ENCODE data around the gene RABGAP1. TPM values are rescaled to one million over a fixed set of nuclear protein-coding genes. Genes with fewer than 3 reads are reported as not detected.
A peak's percentile ranks its signal among the peaks of the same experiment; 100 is the strongest.

The RABGAP1 gene
- total RNA-seq, 4 donors from 2014 or later: 64.3 to 116 (median 79.5) TPM

- no peak for DNase-seq (ENCODE audit: extremely low spot score)
- Histone ChIP-seq H3K4me3 (no peak overlapping the region), H3K4me1 (peaks cover 0 to 59% (median 53%) of the 10 kb centered on the region in 4 donors), H3K36me3 (peaks cover 0 to 9% (median 3%) of the 10 kb centered on the region in 4 donors), H3K27me3 (no peaks in the 10 kb centered on the region), H3K9me3 (no peaks in the 10 kb centered on the region), H3K27ac (replicated peaks in 1 of 4) (peak overlapping the region in 3 of 4 donors; percentile 25 to 76 (median 67))
- intact Hi-C loops (cut with DNase I): no loop called here
- WGBS: 90% methylated on average over 5 of the region's 5 CpGs
- TF ChIP-seq POLR2AphosphoS5 (IDR thresholded peaks at IDR 0.05): no peak
- TF ChIP-seq POLR2A (IDR thresholded peaks at IDR 0.05; ENCODE audit: low read depth): no peak
- TF ChIP-seq CTCF (IDR thresholded peaks at IDR 0.05): no peak
- TF ChIP-seq EP300 (IDR thresholded peaks at IDR 0.05): no peak
Observed at GRCh38 chr9:123043081-123043939, 102.5 kb downstream of the RABGAP1 start.

GRCh38 chr9:123044586-123044985 lies 103.8 kb downstream of the RABGAP1 start:
- Histone ChIP-seq H3K4me3 (no peak overlapping the region), H3K4me1 (peaks cover 12 to 62% (median 58%) of the 10 kb centered on the region in 4 donors), H3K9me3 (no peaks in the 10 kb centered on the region), H3K27me3 (no peaks in the 10 kb centered on the region), H3K36me3 (peaks cover 0 to 9% (median 3%) of the 10 kb centered on the region in 4 donors), H3K27ac (replicated peaks in 1 of 4) (peak overlapping the region in 3 of 4 donors; percentile 15 to 76 (median 67))
- intact Hi-C loops (cut with DNase I): no loop called here
- DNase-seq (ENCODE audit: extremely low spot score): no peak
- WGBS: 67% methylated on average over 4 of the region's 4 CpGs
- TF ChIP-seq POLR2AphosphoS5 (IDR thresholded peaks at IDR 0.05) (peak in 1 of 2 donors; percentile 69), POLR2A (IDR thresholded peaks at IDR 0.05; ENCODE audit: low read depth) (no peak), CTCF (IDR thresholded peaks at IDR 0.05) (no peak), EP300 (IDR thresholded peaks at IDR 0.05) (no peak)

GRCh38 chr9:123046406-123047195 lies 105.8 kb downstream of the RABGAP1 start:
- TF ChIP-seq CTCF (IDR thresholded peaks at IDR 0.05) (no peak), POLR2A (IDR thresholded peaks at IDR 0.05; ENCODE audit: low read depth) (no peak), EP300 (IDR thresholded peaks at IDR 0.05) (no peak), POLR2AphosphoS5 (IDR thresholded peaks at IDR 0.05) (no peak)
- intact Hi-C loops (cut with DNase I): no loop called here
- no peaks in the 10 kb centered on the region for H3K9me3 ChIP-seq
- peak overlapping the region; percentile 15 to 76 (median 58) for H3K27ac ChIP-seq (replicated peaks in 1 of 4)
- peaks cover 20 to 63% (median 60%) of the 10 kb centered on the region in 4 donors for H3K4me1 ChIP-seq
- H3K4me3 ChIP-seq: no peak overlapping the region
- H3K27me3 ChIP-seq: no peaks in the 10 kb centered on the region
- WGBS: 65% methylated on average over 3 of the region's 3 CpGs
- no peak for DNase-seq (ENCODE audit: extremely low spot score)
- H3K36me3 ChIP-seq: peaks cover 0 to 9% (median 3%) of the 10 kb centered on the region in 4 donors

GRCh38 chr9:123048748-123049147 lies 107.9 kb downstream of the RABGAP1 start:
- H3K27ac ChIP-seq (replicated peaks in 1 of 4): peak overlapping the region; percentile 71 to 76 (median 74)
- WGBS: 11% methylated on average over 2 of the region's 2 CpGs
- H3K27me3 ChIP-seq: no peaks in the 10 kb centered on the region
- TF ChIP-seq POLR2A (IDR thresholded peaks at IDR 0.05; ENCODE audit: low read depth) (no peak), EP300 (IDR thresholded peaks at IDR 0.05) (no peak), POLR2AphosphoS5 (IDR thresholded peaks at IDR 0.05) (no peak)
- intact Hi-C loops (cut with DNase I): no loop called here
- peaks cover 20 to 76% (median 69%) of the 10 kb centered on the region in 4 donors for H3K4me1 ChIP-seq
- no peak overlapping the region for H3K4me3 ChIP-seq
- DNase-seq (ENCODE audit: extremely low spot score): no peak
- no peaks in the 10 kb centered on the region for H3K9me3 ChIP-seq
- H3K36me3 ChIP-seq: peaks cover 0 to 7% (median 2%) of the 10 kb centered on the region in 4 donors

All from esophagus muscularis mucosa (tissue), 4 donors.